Measurements from ENCODE around the gene ICE1.
A peak's percentile ranks its signal among the peaks of the same experiment; 100 is the strongest.

Gene ICE1

GRCh38 chr5:5421961-5422818 lies at the start of gene ICE1:
Gene ICE1, plus strand, starts transcription at chr5:5422677. Its CDS starts 239 bp downstream, at chr5:5422916.
- no peaks in the 10 kb centered on the region for H3K27me3 ChIP-seq (ENCODE audit: insufficient read depth, low read length)
- H3K36me3 ChIP-seq (ENCODE audit: insufficient read depth, low read length): peaks cover 4% of the 10 kb centered on the region
- H2AFZ ChIP-seq (ENCODE audit: low read depth, low read length): peak within 1 kb of the TSS; percentile 75
- H3K4me3 ChIP-seq (ENCODE audit: low read length): peak within 1 kb of the TSS; percentile 85
- peaks cover 2% of the 10 kb centered on the region for H3K9me3 ChIP-seq (ENCODE audit: low read length)
- H3K4me1 ChIP-seq (ENCODE audit: insufficient read depth, low read length): peaks cover 22% of the 10 kb centered on the region

DNA sequence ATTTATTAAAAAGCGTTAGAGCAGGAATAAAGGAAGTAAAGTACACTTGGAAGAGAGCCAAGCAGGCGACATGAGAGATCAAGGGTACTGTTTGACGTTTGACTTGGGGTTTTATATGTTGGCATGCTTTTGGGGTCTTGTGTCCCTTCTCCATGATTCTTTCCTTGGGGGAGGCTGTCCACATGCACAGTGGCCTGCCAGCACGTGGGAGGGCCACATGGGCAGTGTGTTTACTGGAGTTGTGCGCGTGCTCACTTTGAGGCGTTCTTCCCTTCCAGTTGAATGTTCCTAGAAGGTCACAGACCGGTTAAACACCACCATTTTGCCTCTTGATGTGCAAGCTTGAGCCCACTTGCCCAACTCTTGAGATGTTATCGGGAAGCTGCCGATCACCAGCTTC lies 49.5 kb upstream of the ICE1 start:
- Histone ChIP-seq H3K9me3 (ENCODE audit: low read length) (no peaks in the 10 kb centered on the region), H3K36me3 (ENCODE audit: insufficient read depth, low read length) (no peaks in the 10 kb centered on the region), H2AFZ (ENCODE audit: low read depth, low read length) (no peak overlapping the region), H3K4me1 (ENCODE audit: insufficient read depth, low read length) (peaks cover 5% of the 10 kb centered on the region), H3K4me3 (ENCODE audit: low read length) (no peak overlapping the region), H3K27me3 (ENCODE audit: insufficient read depth, low read length) (no peaks in the 10 kb centered on the region)

- Histone ChIP-seq H3K4me3 (ENCODE audit: low read length) (no peak overlapping the region), H2AFZ (ENCODE audit: low read depth, low read length) (no peak overlapping the region), H3K27me3 (ENCODE audit: insufficient read depth, low read length) (no peaks in the 10 kb centered on the region), H3K36me3 (ENCODE audit: insufficient read depth, low read length) (no peaks in the 10 kb centered on the region), H3K9me3 (ENCODE audit: low read length) (no peaks in the 10 kb centered on the region), H3K4me1 (ENCODE audit: insufficient read depth, low read length) (peaks cover 5% of the 10 kb centered on the region)
Measured at GRCh38 chr5:5373351-5373989, 49.0 kb upstream of the ICE1 start.

- H3K36me3 ChIP-seq (ENCODE audit: insufficient read depth, low read length): no peaks in the 10 kb centered on the region
- H3K27me3 ChIP-seq (ENCODE audit: insufficient read depth, low read length): no peaks in the 10 kb centered on the region
Measured at GRCh38 chr5:5374009-5374715, 48.3 kb upstream of the ICE1 start.

DNA sequence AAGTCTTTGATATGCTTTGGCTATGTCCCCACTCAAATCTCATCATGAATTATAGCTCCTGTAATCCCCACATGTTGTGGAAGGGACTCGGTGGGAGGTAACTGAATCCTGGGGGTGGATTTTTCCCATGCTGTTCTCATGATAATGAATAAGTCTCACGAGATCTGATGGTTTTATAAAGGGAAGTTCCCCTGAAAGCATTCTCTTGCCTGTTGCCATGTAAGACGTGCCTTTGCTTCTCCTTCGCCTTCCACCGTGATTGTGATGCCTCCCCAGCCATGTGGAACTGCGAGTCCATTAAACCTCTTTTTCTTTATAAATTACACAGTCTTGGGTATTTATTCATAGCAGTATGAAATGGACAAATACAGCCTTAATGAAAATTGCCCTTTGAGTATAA lies 44.7 kb upstream of the ICE1 start:
- H3K27me3 ChIP-seq (ENCODE audit: insufficient read depth, low read length): no peaks in the 10 kb centered on the region
- H3K36me3 ChIP-seq (ENCODE audit: insufficient read depth, low read length): no peaks in the 10 kb centered on the region
- no peaks in the 10 kb centered on the region for H3K4me1 ChIP-seq (ENCODE audit: insufficient read depth, low read length)
- H3K9me3 ChIP-seq (ENCODE audit: low read length): no peaks in the 10 kb centered on the region
- H2AFZ ChIP-seq (ENCODE audit: low read depth, low read length): no peak overlapping the region
- no peak overlapping the region for H3K4me3 ChIP-seq (ENCODE audit: low read length)

More at GRCh38 chr5:5374009-5374715, 48.3 kb upstream of the ICE1 start:
- Histone ChIP-seq H2AFZ (ENCODE audit: low read depth, low read length) (no peak overlapping the region), H3K4me1 (ENCODE audit: insufficient read depth, low read length) (peaks cover 5% of the 10 kb centered on the region), H3K9me3 (ENCODE audit: low read length) (no peaks in the 10 kb centered on the region), H3K4me3 (ENCODE audit: low read length) (no peak overlapping the region)

- H3K4me1 ChIP-seq (ENCODE audit: insufficient read depth, low read length): no peaks in the 10 kb centered on the region
- H3K27me3 ChIP-seq (ENCODE audit: insufficient read depth, low read length): no peaks in the 10 kb centered on the region
- no peaks in the 10 kb centered on the region for H3K9me3 ChIP-seq (ENCODE audit: low read length)
- H3K36me3 ChIP-seq (ENCODE audit: insufficient read depth, low read length): no peaks in the 10 kb centered on the region
- no peak overlapping the region for H2AFZ ChIP-seq (ENCODE audit: low read depth, low read length)
- no peak overlapping the region for H3K4me3 ChIP-seq (ENCODE audit: low read length)
Measured at GRCh38 chr5:5378531-5378930, 43.9 kb upstream of the ICE1 start.

DNA sequence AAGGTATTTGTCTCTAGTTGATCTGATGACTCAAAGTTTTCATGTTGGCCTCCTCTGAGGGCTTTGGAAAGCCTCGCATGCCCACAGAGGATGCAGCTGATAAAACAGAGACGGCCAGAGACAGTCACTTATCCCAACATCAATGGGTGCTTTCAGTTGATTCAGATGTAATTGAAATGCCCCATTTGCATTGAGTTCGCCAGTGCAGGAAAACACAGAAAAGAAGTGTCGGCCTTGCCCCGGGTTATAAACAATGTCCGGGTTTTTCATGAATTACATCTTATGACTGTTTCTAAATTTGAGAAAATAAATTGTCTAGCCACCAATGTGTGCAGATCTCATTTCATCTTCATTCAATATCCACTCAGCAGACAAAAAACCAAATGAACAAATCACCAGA lies 42.2 kb upstream of the ICE1 start:
- no peaks in the 10 kb centered on the region for H3K4me1 ChIP-seq (ENCODE audit: insufficient read depth, low read length)
- no peak overlapping the region for H2AFZ ChIP-seq (ENCODE audit: low read depth, low read length)

DNA sequence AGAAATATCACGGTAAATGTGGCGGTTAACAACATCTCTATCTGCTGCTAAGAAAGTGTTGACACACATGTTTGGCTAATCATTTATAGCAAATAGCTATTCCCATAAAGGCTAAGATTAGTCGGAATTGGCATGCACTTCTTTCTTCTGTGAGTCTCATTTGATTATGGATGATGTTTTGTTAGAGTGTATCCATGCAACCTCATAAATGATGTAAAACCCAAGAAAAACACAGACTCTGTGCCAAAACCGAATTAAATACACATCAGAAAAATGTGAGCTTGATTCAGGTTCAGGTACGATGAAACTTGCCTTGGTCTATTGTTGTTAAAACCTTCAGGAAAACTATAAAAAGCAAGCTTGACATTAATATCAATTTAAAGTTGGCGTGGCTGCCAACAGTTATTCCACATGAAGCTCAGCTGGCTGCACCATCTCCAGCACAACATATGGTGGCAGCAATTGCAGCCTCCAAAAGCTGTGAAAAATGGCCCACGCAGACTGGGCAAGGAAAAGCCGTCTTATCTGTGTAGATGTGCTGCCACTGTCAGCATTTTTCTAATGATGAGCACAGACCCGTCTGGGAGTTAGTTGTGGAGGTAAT lies 41.1 kb upstream of the ICE1 start:
- Histone ChIP-seq H3K4me1 (ENCODE audit: insufficient read depth, low read length) (no peaks in the 10 kb centered on the region), H3K27me3 (ENCODE audit: insufficient read depth, low read length) (no peaks in the 10 kb centered on the region), H3K4me3 (ENCODE audit: low read length) (no peak overlapping the region), H2AFZ (ENCODE audit: low read depth, low read length) (no peak overlapping the region), H3K36me3 (ENCODE audit: insufficient read depth, low read length) (no peaks in the 10 kb centered on the region), H3K9me3 (ENCODE audit: low read length) (no peaks in the 10 kb centered on the region)

More for the DNA sequence above, 42.2 kb upstream of the ICE1 start:
- H3K36me3 ChIP-seq (ENCODE audit: insufficient read depth, low read length): no peaks in the 10 kb centered on the region
- no peaks in the 10 kb centered on the region for H3K9me3 ChIP-seq (ENCODE audit: low read length)
- H3K4me3 ChIP-seq (ENCODE audit: low read length): no peak overlapping the region
- H3K27me3 ChIP-seq (ENCODE audit: insufficient read depth, low read length): no peaks in the 10 kb centered on the region

DNA sequence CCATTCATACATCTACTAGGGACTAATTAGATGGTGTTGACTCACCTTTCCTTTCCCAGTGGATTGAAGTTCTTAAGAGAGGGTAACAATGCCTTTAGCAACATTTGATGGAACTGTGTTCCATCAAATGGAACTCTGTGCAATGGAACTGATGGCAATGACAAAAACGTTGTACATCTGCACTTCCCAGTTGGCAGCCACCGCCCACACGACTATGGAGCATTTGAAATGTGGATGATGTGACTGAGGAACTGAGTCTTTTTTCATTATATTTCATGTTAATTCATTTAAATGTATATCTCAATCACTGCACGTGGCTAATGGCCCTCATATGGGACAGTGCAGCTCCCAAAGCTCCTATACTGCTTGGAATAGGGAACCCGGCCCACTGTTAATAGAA lies 39.0 kb upstream of the ICE1 start:
- no peak overlapping the region for H3K4me3 ChIP-seq (ENCODE audit: low read length)
- H2AFZ ChIP-seq (ENCODE audit: low read depth, low read length): no peak overlapping the region
- H3K4me1 ChIP-seq (ENCODE audit: insufficient read depth, low read length): no peaks in the 10 kb centered on the region
- H3K27me3 ChIP-seq (ENCODE audit: insufficient read depth, low read length): no peaks in the 10 kb centered on the region
- no peaks in the 10 kb centered on the region for H3K36me3 ChIP-seq (ENCODE audit: insufficient read depth, low read length)
- no peaks in the 10 kb centered on the region for H3K9me3 ChIP-seq (ENCODE audit: low read length)

- Histone ChIP-seq H3K4me3 (ENCODE audit: low read length) (no peak overlapping the region), H2AFZ (ENCODE audit: low read depth, low read length) (no peak overlapping the region), H3K4me1 (ENCODE audit: insufficient read depth, low read length) (no peaks in the 10 kb centered on the region), H3K27me3 (ENCODE audit: insufficient read depth, low read length) (no peaks in the 10 kb centered on the region), H3K36me3 (ENCODE audit: insufficient read depth, low read length) (no peaks in the 10 kb centered on the region), H3K9me3 (ENCODE audit: low read length) (no peaks in the 10 kb centered on the region)
Measured at GRCh38 chr5:5384660-5385330, 37.7 kb upstream of the ICE1 start.

DNA sequence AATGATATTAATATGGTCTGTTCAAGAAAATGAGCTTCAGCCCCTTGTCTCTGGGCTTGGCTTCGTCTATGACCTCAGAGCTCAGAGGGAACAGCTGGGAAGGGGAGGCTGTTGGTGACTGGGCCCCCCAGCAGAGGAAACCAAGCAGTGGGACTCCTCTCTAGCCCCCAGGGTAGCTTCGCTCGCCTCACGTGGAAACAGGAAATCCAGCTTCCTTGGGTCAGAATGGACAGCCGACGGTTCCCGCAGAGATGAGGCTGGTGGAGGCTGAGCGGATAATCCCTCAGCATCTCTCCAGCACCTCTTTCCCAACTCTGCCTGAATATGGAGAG lies 37.2 kb upstream of the ICE1 start:
- Histone ChIP-seq H2AFZ (ENCODE audit: low read depth, low read length) (no peak overlapping the region), H3K4me1 (ENCODE audit: insufficient read depth, low read length) (no peaks in the 10 kb centered on the region), H3K36me3 (ENCODE audit: insufficient read depth, low read length) (no peaks in the 10 kb centered on the region), H3K9me3 (ENCODE audit: low read length) (no peaks in the 10 kb centered on the region), H3K4me3 (ENCODE audit: low read length) (no peak overlapping the region), H3K27me3 (ENCODE audit: insufficient read depth, low read length) (no peaks in the 10 kb centered on the region)

DNA sequence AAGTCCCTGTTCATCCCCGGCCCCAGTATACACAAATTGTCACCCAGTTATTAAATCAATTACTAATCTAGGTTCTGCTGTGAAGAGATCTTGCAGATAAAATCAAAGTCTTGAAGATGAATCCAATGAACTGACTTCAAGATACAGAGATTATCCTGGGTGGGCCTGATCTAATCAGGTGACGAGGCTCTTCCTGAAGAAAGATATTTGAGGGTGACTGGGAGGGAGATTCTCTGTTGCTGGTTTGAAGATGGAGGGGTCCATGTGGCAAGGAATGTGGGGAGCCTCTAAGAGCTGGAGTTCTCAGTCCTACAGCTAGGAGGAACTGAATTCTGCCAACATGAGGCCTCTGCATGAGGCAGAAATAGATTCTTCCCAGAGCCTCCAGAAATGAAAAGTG lies 36.1 kb upstream of the ICE1 start:
- Histone ChIP-seq H2AFZ (ENCODE audit: low read depth, low read length) (no peak overlapping the region), H3K4me1 (ENCODE audit: insufficient read depth, low read length) (no peaks in the 10 kb centered on the region), H3K4me3 (ENCODE audit: low read length) (no peak overlapping the region), H3K36me3 (ENCODE audit: insufficient read depth, low read length) (no peaks in the 10 kb centered on the region), H3K9me3 (ENCODE audit: low read length) (no peaks in the 10 kb centered on the region), H3K27me3 (ENCODE audit: insufficient read depth, low read length) (no peaks in the 10 kb centered on the region)

Data from neuron (in vitro differentiated cells).